ENCODE data around the gene CHST15.

GRCh38 chr10:124091646-124092249, 1.6 kb downstream of the CHST15 start:
- TF ChIP-seq CTCF (conservative IDR thresholded peaks at IDR 0.05; ENCODE audit: low read length), result no peak
- TF ChIP-seq EZH2phosphoT487 (IDR thresholded peaks at IDR 0.05; ENCODE audit: borderline replicate concordance, low read depth, low read length), result no peak
